GM08714 (cell line): ENCODE results near the gene ABI1.

Experiments used
- H3K4me3 ChIP-seq: fragments of 200-500 bp; sonication (Bioruptor generic); 2 replicates; pipeline ENCODE4 v1.5.1; 2014; ENCODE audit warnings: mild to moderate bottlenecking, low read length, inconsistent platforms
- ZNF274 ChIP-seq: IDR thresholded peaks from 2 replicates; pipeline ENCODE4 v1.6.1; 2012; ENCODE audit warnings: mild to moderate bottlenecking, low read depth, low read length

ABI1 gene

DNA sequence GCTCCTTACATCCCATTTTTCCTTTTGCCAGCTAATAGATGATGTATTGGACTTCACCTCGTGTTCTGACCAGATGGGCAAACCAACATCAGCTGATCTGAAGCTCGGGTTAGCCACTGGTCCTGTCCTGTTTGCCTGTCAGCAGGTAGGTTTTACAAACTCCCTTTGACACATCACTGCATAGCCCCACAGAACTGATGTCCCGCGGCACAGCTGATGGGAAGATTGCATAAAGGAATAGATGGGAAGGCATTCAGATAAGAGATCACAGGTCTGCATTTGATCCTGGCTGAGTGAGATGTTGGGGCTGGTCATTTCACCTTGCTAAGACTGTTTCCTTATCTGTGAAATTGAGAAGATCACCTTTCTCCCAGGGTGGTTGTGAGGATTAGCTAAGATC is 125.3 kb downstream of the ABI1 start:
- H3K4me3 ChIP-seq = no peak overlapping the region
- TF ChIP-seq ZNF274 = no peak

DNA sequence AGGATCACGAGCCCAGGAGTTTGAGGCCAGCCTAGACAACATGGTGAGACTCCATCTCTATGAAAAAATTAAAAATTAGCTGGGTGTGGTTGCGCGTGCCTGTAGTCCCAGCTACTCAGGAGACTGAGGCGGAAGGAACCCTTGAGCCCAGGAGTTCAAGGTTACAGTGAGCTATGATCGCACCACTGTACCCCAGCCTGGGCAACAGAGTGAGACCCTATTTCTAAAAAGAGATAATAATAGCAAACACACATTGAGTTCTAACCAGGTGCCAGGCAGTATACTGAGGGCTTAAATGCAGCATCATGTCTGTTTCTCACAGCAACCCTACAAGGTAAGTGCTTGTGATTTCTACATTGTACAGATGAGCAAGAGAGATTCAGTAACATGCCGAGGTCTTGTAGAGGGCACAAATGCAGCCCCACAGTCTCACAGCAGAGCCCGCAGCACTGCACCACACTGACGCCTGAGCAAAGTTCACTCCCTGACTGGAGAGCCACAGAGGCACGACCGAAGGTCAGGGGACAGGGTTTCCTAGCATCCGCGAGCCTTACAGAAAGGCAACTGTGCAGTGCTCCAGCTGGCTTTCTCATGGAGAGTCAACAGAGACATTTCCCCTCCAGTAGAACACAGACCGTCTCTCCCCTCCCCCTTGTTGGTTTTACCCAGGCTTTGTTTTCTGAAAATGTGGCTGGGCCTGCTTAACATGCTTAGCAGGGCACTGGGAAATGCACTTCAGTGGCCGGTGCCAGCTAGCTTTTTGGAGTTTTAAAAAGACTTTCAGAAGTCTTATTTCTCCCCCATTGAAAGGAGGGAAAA is 126.8 kb downstream of the ABI1 start:
- TF ChIP-seq ZNF274 = no peak
- no peak overlapping the region for H3K4me3 ChIP-seq

- H3K4me3 ChIP-seq = no peak overlapping the region
- no peak for TF ChIP-seq ZNF274
Measured at GRCh38 chr10:26730552-26730951, 130.2 kb downstream of the ABI1 start.

DNA sequence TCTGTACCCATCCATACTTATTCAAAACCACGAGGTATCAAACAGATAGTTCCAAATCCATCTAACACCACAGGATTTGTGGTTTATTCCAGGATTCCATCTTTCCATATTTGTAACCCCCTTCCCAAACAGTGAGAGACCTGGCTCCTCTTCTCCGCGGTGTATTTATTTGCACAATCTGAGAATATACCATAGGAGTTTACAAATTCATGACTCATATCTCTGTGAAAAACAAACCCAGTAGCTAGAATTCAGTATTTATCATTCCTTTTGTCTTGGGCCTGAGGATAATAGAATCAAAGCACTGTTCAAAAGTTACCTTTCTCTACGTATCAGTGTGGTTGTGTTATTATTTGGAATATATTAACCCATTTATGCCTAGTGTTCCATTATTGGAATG is 131.4 kb downstream of the ABI1 start:
- TF ChIP-seq ZNF274 = no peak
- H3K4me3 ChIP-seq = no peak overlapping the region

- no peak for TF ChIP-seq ZNF274
- no peak overlapping the region for H3K4me3 ChIP-seq
Measured at GRCh38 chr10:26728957-26729356, 131.8 kb downstream of the ABI1 start.

GRCh38 chr10:26727005-26727404 is 133.8 kb downstream of the ABI1 start:
- TF ChIP-seq ZNF274 = no peak

GRCh38 chr10:26725837-26726727 is 134.7 kb downstream of the ABI1 start:
- TF ChIP-seq ZNF274 = no peak

More at GRCh38 chr10:26727005-26727404, 133.8 kb downstream of the ABI1 start:
- no peak overlapping the region for H3K4me3 ChIP-seq

DNA sequence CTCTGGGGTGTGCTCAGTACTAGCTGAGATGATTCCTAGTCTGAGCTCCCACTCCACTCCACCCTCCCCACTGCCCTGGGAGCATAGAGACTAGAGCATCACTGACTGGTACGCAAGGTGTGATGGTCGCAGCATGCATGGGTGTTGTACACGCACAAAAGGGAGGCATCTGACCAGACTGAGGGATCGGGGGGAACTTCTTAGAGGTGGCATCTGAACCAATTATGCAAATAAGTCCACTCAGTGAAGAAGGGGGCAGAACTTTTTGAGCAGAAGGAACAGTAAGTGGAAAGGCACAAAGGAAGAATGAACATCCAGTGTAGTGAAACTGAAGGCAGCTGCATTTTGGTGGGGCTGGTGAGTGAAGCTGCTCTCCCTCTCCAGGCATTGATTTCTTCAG is 137.7 kb downstream of the ABI1 start:
- no peak for TF ChIP-seq ZNF274
- H3K4me3 ChIP-seq = no peak overlapping the region

More at GRCh38 chr10:26725837-26726727, 134.7 kb downstream of the ABI1 start:
- H3K4me3 ChIP-seq = no peak overlapping the region

DNA sequence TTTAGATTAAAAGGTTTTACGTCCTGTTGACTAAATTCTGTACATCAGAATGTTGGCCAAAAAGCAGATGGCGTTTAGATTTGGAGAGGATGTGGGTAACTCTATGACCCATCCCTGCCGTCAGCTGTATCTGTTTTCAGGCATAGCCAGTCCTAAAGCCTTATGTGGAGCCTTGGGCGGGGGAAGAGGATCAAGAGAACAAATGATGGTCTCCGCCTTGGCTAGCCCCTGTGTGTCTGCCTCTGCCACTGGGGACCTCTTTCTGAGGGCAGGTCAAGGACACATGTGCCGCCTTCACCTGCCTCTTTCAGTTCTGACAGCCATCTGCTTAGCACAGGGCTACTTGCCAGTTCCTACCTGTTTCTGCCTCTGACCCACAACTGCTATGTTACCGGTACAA is 139.2 kb downstream of the ABI1 start:
- TF ChIP-seq ZNF274 = no peak
- no peak overlapping the region for H3K4me3 ChIP-seq

DNA sequence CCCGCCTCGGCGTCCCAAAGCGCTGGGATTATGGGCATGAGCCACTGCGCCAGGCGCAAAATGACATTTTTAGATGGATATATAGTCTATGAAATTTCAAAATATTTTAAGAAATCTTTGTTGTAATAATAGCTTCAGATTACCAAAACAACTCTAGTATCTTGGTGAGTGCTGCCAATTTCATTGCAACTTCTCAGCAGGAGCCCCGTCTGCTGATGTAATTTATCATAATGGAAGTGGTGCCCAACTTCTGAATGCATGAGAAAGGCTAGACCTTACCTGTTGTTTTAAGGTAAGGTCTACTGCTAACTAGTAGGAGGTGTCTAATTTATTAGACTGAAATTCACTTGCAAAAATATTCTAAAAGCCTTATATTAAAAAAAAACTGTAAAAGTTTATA is 143.3 kb downstream of the ABI1 start:
- no peak overlapping the region for H3K4me3 ChIP-seq
- TF ChIP-seq ZNF274 = no peak

DNA sequence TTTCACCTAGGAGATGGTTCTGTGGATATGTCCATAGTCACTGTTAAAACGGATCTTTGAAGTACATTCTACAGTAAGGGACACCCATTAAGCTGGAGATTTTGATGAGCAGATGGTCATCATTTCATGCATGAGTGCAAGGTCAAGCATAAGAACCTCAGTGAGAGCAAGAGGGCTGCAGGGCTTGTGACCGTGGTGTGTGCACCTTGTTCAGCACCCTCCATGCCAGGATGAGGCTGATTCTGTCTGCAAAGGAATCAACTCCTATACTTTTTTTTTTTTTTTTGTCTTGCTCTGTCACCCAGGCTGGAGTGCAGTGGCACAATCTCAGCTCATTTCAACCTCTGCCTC is 145.6 kb downstream of the ABI1 start:
- no peak for TF ChIP-seq ZNF274
- H3K4me3 ChIP-seq = no peak overlapping the region

- no peak overlapping the region for H3K4me3 ChIP-seq
- TF ChIP-seq ZNF274 = no peak
Measured at GRCh38 chr10:26714415-26715136, 146.2 kb downstream of the ABI1 start.

DNA sequence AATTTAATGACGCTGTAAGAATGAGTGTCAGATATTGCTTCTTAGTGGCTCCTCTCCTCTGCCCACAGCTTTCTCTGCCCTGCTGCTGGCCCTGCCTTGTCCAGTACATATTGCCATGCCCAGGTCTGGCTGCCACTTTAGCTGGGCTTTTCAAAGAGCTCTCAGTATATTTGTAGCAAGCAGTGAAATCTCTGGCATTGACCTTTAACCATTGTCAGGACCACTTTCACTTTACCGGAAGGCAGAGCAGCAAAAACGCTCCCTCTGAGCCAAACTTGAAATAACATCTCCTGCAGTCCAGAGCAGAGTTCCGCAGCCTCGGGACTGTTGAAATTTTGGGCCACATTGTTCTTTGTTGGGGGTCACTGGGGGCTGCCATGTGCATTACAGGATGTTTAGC is 149.4 kb downstream of the ABI1 start:
- no peak for TF ChIP-seq ZNF274
- H3K4me3 ChIP-seq = no peak overlapping the region

GRCh38 chr10:26706936-26707335 is 153.8 kb downstream of the ABI1 start:
- no peak for TF ChIP-seq ZNF274

GRCh38 chr10:26706206-26706605 is 154.6 kb downstream of the ABI1 start:
- no peak for TF ChIP-seq ZNF274
- no peak overlapping the region for H3K4me3 ChIP-seq

More at GRCh38 chr10:26706936-26707335, 153.8 kb downstream of the ABI1 start:
- H3K4me3 ChIP-seq = no peak overlapping the region
